IMR-90 (cell line): ENCODE results near the gene MED12L. TPM values are rescaled to one million over a fixed set of nuclear protein-coding genes. Genes with fewer than 3 reads are reported as not detected.

Experiments used
- ATAC-seq: fragments of 200-7000 bp; cut with Tn5 transposase; 2 replicates; pipeline ENCODE4 v1.9.1; 2020; ENCODE audit warnings: low read depth, mild to moderate bottlenecking, moderate library complexity
- BruUV-seq: library from RNA; stranded (reverse); fragments of 400-500 nt; replicated peaks from 2 replicates; lab custom pipeline; 2021; lab: Mats Ljungman, UMichigan
- CTCF ChIA-PET: fragments of 300-600 bp; formaldehyde crosslinking; extraction: SDS; loops from one replicate; lab custom pipeline; 2021; ENCODE audit warnings: antibody characterized with exemption; lab: Yijun Ruan, JAX
- POLR2A ChIA-PET: fragments of 300-600 bp; sonication (Branson Sonifier 250); formaldehyde crosslinking; loops from one replicate; lab custom pipeline; 2022; ENCODE audit warnings: antibody characterized with exemption; ENCODE audit not compliant: unreplicated experiment; lab: Charles Lee
- DNase-seq: peaks from one replicate; pipeline ENCODE4 v3.0.0; 2013
- H2AFZ ChIP-seq: replicated peaks from 2 replicates; pipeline ENCODE3; 2013; ENCODE audit warnings: low read length, mild to moderate bottlenecking; ENCODE audit not compliant: poor library complexity
- H2AK5ac ChIP-seq: 2 replicates; pipeline ENCODE4 v1.6.1; 2013; ENCODE audit warnings: low read depth, low read length, inconsistent platforms
- H2AK9ac ChIP-seq: replicated peaks from 2 replicates; pipeline ENCODE3; 2013; ENCODE audit warnings: mild to moderate bottlenecking, low read depth, low read length, moderate library complexity; ENCODE audit not compliant: poor library complexity
- H2BK120ac ChIP-seq: 2 replicates; pipeline ENCODE4 v1.6.1; 2013; ENCODE audit warnings: low read depth, low read length, inconsistent platforms
- H2BK15ac ChIP-seq: 3 replicates; pipeline ENCODE4 v1.6.1; 2013; ENCODE audit warnings: low read depth, low read length, inconsistent platforms
- H2BK20ac ChIP-seq: 2 replicates; pipeline ENCODE4 v1.6.1; 2013; ENCODE audit warnings: low read depth, mild to moderate bottlenecking, inconsistent platforms, low read length, moderate library complexity
- H2BK5ac ChIP-seq: 2 replicates; pipeline ENCODE4 v1.6.1; 2013; ENCODE audit warnings: mild to moderate bottlenecking, low read depth, low read length, inconsistent platforms; ENCODE audit not compliant: poor library complexity, severe bottlenecking
- H3K14ac ChIP-seq: replicated peaks from 2 replicates; pipeline ENCODE4 v1.6.1; 2013; ENCODE audit warnings: low read depth, low read length, inconsistent platforms
- H3K18ac ChIP-seq: 2 replicates; pipeline ENCODE4 v1.6.1; 2013; ENCODE audit warnings: low read depth, low read length, control low read depth
- H3K23ac ChIP-seq: 2 replicates; pipeline ENCODE4 v1.6.1; 2013; ENCODE audit warnings: low read depth, low read length, inconsistent platforms
- H3K27ac ChIP-seq: 2 replicates; pipeline ENCODE4 v1.5.1; 2013; ENCODE audit warnings: mild to moderate bottlenecking, control low read depth, low read length; ENCODE audit not compliant: insufficient read depth
- H3K27me3 ChIP-seq: 2 replicates; pipeline ENCODE4 v1.6.1; 2013; ENCODE audit warnings: low read length; ENCODE audit not compliant: control insufficient read depth, insufficient read depth
- H3K36me3 ChIP-seq: 2 replicates; pipeline ENCODE4 v1.6.1; 2013; ENCODE audit warnings: low read length, mixed read lengths; ENCODE audit not compliant: control insufficient read depth, insufficient read depth
- H3K4ac ChIP-seq: 2 replicates; pipeline ENCODE4 v1.6.1; 2013; ENCODE audit warnings: low read depth, low read length, inconsistent platforms
- H3K4me1 ChIP-seq: 2 replicates; pipeline ENCODE4 v1.6.1; 2013; ENCODE audit warnings: low read length, mixed read lengths; ENCODE audit not compliant: control insufficient read depth, insufficient read depth
- H3K4me2 ChIP-seq: 2 replicates; pipeline ENCODE4 v1.6.1; 2013; ENCODE audit warnings: low read depth, mild to moderate bottlenecking, control low read depth, low read length, moderate library complexity
- H3K4me3 ChIP-seq: 2 replicates; pipeline ENCODE4 v1.5.1; 2013; ENCODE audit warnings: low read depth, mild to moderate bottlenecking, control low read depth, low read length, moderate library complexity; ENCODE audit not compliant: insufficient read depth
- H3K56ac ChIP-seq: 2 replicates; pipeline ENCODE4 v1.6.1; 2013; ENCODE audit warnings: low read length, inconsistent platforms; ENCODE audit not compliant: insufficient read depth; ENCODE audit errors: extremely low read depth
- H3K79me1 ChIP-seq, 2 experiments: 2 replicates each; pipeline ENCODE4 v1.6.1; 2013; ENCODE audit warnings: low read length in 2 of 2, inconsistent platforms in 1 of 2, low read depth in 1 of 2
- H3K9ac ChIP-seq: 2 replicates; pipeline ENCODE4 v1.6.1; 2013; ENCODE audit warnings: low read depth, low read length, control low read depth
- H3K9me1 ChIP-seq: 2 replicates; pipeline ENCODE4 v1.6.1; 2013; ENCODE audit warnings: low read length, inconsistent platforms; ENCODE audit not compliant: insufficient read depth
- H3K9me3 ChIP-seq: 2 replicates; pipeline ENCODE4 v1.6.1; 2013; ENCODE audit warnings: low read length; ENCODE audit not compliant: control insufficient read depth, insufficient read depth
- H4K20me1 ChIP-seq: 2 replicates; pipeline ENCODE4 v1.6.1; 2013; ENCODE audit warnings: low read length, inconsistent platforms; ENCODE audit not compliant: insufficient read depth
- H4K5ac ChIP-seq: 2 replicates; pipeline ENCODE4 v1.6.1; 2013; ENCODE audit warnings: mild to moderate bottlenecking, low read depth, low read length, control low read depth
- H4K8ac ChIP-seq, 2 experiments: 2 replicates each; pipeline ENCODE4 v1.6.1; 2013; ENCODE audit warnings: low read depth in 2 of 2, low read length in 2 of 2, control low read depth in 1 of 2, inconsistent platforms in 1 of 2
- H4K91ac ChIP-seq: 2 replicates; pipeline ENCODE4 v1.6.1; 2013; ENCODE audit warnings: low read depth, low read length, inconsistent platforms; ENCODE audit not compliant: insufficient read depth
- CEBPB ChIP-seq: IDR thresholded peaks from 2 replicates; pipeline ENCODE4 v1.6.1; 2012; ENCODE audit warnings: low read depth, low read length, improper control_type of control experiment
- ELK1 ChIP-seq: fragments of 150-350 bp; IDR thresholded peaks from 2 replicates; pipeline ENCODE4 v1.6.1; 2016; ENCODE audit warnings: low read depth, mild to moderate bottlenecking, low read length, moderate library complexity, borderline replicate concordance
- MAFK ChIP-seq: IDR thresholded peaks from 2 replicates; pipeline ENCODE4 v1.6.1; 2012; ENCODE audit warnings: low read depth, low read length, improper control_type of control experiment
- RAD21 ChIP-seq: IDR thresholded peaks from 2 replicates; pipeline ENCODE4 v1.6.1; 2012; ENCODE audit warnings: low read length, improper control_type of control experiment
- SMC3 ChIP-seq: fragments of 150-350 bp; IDR thresholded peaks from 2 replicates; pipeline ENCODE4 v1.6.1; 2016; ENCODE audit warnings: low read depth, mild to moderate bottlenecking, antibody characterized with exemption, low read length, moderate library complexity
- WGBS, 2 experiments: methylation state at CpG; one replicate each; pipeline versions ENCODE4 v1.1.5 to v1.1.7; 2013; ENCODE audit warnings: missing lambda C conversion rate in 2 of 2; ENCODE audit not compliant: insufficient read length in 1 of 2; ENCODE audit errors: extremely low coverage in 2 of 2; 5-methylcytosine and 5-hydroxymethylcytosine counted together
- dilution Hi-C: fragments of 300-500 bp; cut with HindIII; formaldehyde crosslinking; loops from one replicate; pipeline ENCODE4 v1.14.3; 2018; ENCODE audit warnings: low sequenced_read_pairs; ENCODE audit not compliant: unreplicated experiment
- in situ Hi-C: fragments of 300-500 bp; cut with MboI; formaldehyde crosslinking; loops from 3 replicates; pipeline ENCODE4 v1.14.3; 2019; ENCODE audit warnings: low sequenced_read_pairs, inconsistent platforms, mixed read lengths
- intact Hi-C: fragments of 100-400 bp; cut with micrococcal nuclease; formaldehyde crosslinking; loops from 2 replicates; pipeline ENCODE4 v1.10.0; 2022
- polyA plus RNA-seq, 3 experiments: library from polyadenylated mRNA; depleted of rRNA; stranded (reverse); fragments of >200 nt; gene quantifications; 2 replicates each; pipeline ENCODE4 v1.2.3, GENCODE V29; 2012; ENCODE audit warnings: low replicate concordance in 1 of 3
- total RNA-seq: library from RNA; depleted of rRNA; stranded (reverse); fragments of >200 nt; gene quantifications from 2 replicates; pipeline ENCODE4 v1.2.3, GENCODE V29; 2012
- TF ChIP-seq, protein P1 (sequence below): conservative IDR thresholded peaks from 2 replicates; pipeline ENCODE4 v1.5.1; 2012; ENCODE audit warnings: mild to moderate bottlenecking, low read depth, low read length, improper control_type of control experiment

MED12L gene
- total and polyA plus RNA-seq, 2 of the 4 experiments (the other 2 are of a cell fraction), result 0.05 to 0.18 TPM

- Histone ChIP-seq H3K4me2 (no peak overlapping the region), H3K23ac (no peak overlapping the region), H2BK15ac (no peak overlapping the region), H3K4me3 (no peak overlapping the region), H3K9me1 (no peaks in the 10 kb centered on the region), H2BK5ac (no peak overlapping the region), H3K4ac (no peak overlapping the region), H4K91ac (no peak overlapping the region), H3K27me3 (peaks cover 1% of the 10 kb centered on the region; the same call in 1 of the 2 replicates), H2AK5ac (no peak overlapping the region), H2BK20ac (no peak overlapping the region), H4K5ac (no peak overlapping the region), H3K4me1 (no peaks in the 10 kb centered on the region), H3K18ac (no peak overlapping the region), H4K8ac (no peak overlapping the region), H3K79me1 (no peaks in the 10 kb centered on the region), H2BK120ac (no peak overlapping the region), H2AFZ (no peak overlapping the region), H3K27ac (no peak overlapping the region), H3K36me3 (no peaks in the 10 kb centered on the region), H2AK9ac (no peak overlapping the region), H3K14ac (no peak overlapping the region), H4K20me1 (no peaks in the 10 kb centered on the region), H3K56ac (no peak overlapping the region), H3K9me3 (no peaks in the 10 kb centered on the region), H3K9ac (no peak overlapping the region)
- intact Hi-C loops, result loop anchor here (10.0 kb wide), 1 partner anchor 269 kb away; no protein-coding TSS in a partner anchor
- WGBS, 2 experiments, result 60% methylated on average over 1 of the region's 3 CpGs; no CpG with 5 or more reads in 1 of the 2 experiments
- DNase-seq, result peak; percentile 5
- in situ Hi-C loops, result loop anchor here (5.0 kb wide), 2 partner anchors 61 to 111 kb away; partner anchors contain the start of gene P2RY14
- CTCF ChIA-PET, result no interaction called here
- TF ChIP-seq, protein P1, sequence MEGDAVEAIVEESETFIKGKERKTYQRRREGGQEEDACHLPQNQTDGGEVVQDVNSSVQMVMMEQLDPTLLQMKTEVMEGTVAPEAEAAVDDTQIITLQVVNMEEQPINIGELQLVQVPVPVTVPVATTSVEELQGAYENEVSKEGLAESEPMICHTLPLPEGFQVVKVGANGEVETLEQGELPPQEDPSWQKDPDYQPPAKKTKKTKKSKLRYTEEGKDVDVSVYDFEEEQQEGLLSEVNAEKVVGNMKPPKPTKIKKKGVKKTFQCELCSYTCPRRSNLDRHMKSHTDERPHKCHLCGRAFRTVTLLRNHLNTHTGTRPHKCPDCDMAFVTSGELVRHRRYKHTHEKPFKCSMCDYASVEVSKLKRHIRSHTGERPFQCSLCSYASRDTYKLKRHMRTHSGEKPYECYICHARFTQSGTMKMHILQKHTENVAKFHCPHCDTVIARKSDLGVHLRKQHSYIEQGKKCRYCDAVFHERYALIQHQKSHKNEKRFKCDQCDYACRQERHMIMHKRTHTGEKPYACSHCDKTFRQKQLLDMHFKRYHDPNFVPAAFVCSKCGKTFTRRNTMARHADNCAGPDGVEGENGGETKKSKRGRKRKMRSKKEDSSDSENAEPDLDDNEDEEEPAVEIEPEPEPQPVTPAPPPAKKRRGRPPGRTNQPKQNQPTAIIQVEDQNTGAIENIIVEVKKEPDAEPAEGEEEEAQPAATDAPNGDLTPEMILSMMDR, result peak; percentile 32
- TF ChIP-seq CEBPB, result no peak
- TF ChIP-seq MAFK, result no peak
- peak; percentile 23 for TF ChIP-seq RAD21
- peak; percentile 28; the same call in 1 of the 2 replicates for TF ChIP-seq SMC3
- no peak for TF ChIP-seq ELK1
- dilution Hi-C loops, result no loop called here
- no TSS peak for BruUV-seq
- POLR2A ChIA-PET, result no interaction called here
- ATAC-seq, result no peak
Measured at GRCh38 chr3:151166161-151166560, 80.7 kb downstream of the MED12L start.
